GM12875 (cell line): ENCODE measurements around the gene AK4.

ENCODE experiments used
- H3K4me3 ChIP-seq: one replicate; pipeline ENCODE4 v1.5.1; 2011; ENCODE audit warnings: low read depth, low read length, control low read depth
- TF ChIP-seq, protein P1 (sequence below): IDR thresholded peaks from 2 replicates; pipeline ENCODE4 v1.5.1; 2011; ENCODE audit warnings: low read depth, mild to moderate bottlenecking, control low read depth, inconsistent platforms, low read length, moderate library complexity, borderline replicate concordance; ENCODE audit not compliant: insufficient read depth

AK4 gene

DNA sequence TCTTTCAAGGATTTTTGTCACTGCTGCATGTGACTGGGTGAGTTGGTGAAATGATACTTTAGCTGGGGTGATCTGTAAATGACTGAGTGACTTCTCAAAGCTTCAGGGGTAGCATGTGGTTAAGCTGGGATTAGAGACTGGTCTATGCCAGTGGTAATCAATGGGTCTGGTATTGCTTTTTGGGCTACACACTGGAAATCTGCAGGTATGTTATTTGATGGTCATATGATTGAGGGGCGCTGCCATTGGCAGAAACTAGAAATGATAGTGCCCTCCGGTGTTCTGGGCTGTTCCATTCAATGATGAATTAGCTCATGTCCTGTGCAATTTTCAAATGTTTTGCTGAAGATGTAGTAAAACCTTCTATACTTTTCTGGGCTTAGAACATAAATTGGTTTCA, 121.6 kb downstream of the AK4 start:
- TF ChIP-seq, protein P1, sequence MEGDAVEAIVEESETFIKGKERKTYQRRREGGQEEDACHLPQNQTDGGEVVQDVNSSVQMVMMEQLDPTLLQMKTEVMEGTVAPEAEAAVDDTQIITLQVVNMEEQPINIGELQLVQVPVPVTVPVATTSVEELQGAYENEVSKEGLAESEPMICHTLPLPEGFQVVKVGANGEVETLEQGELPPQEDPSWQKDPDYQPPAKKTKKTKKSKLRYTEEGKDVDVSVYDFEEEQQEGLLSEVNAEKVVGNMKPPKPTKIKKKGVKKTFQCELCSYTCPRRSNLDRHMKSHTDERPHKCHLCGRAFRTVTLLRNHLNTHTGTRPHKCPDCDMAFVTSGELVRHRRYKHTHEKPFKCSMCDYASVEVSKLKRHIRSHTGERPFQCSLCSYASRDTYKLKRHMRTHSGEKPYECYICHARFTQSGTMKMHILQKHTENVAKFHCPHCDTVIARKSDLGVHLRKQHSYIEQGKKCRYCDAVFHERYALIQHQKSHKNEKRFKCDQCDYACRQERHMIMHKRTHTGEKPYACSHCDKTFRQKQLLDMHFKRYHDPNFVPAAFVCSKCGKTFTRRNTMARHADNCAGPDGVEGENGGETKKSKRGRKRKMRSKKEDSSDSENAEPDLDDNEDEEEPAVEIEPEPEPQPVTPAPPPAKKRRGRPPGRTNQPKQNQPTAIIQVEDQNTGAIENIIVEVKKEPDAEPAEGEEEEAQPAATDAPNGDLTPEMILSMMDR = no peak
- H3K4me3 ChIP-seq = no peak overlapping the region

DNA sequence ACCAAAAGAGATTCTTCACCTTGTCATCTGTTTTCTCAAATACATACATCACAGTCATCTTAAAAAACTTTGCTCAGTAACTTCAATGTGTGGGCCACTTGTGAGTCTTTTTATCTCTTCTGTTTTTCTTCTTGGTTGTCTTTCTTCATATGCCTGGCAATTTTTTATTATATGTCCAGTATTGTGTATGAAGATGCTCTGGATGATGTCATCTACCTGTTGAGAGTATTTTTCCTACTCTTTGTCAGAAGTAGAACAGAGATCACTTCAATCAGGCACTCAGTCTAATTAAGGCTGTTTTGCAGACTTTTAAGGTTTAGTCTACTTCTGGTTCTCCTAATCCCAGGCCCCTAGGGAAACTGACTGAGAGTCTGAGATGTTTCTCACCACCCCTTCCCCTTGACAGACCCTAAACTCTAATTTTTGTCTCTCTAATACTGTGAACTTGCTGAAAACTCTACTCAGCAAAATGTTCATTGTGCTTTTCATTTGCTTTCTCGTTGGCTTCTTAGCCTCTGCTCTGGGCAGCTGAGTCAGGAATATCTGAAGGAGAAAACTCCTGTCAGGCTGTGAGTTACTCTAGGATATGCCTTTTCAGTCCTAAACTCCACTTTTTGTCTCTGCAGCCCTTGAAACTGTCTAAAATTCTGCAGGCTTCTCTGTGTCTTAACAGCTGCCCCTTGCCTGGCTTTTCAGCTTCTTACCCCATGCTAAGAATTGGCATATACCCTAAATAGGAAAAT, 128.4 kb downstream of the AK4 start:
- TF ChIP-seq, protein P1 = no peak
- H3K4me3 ChIP-seq = no peak overlapping the region

DNA sequence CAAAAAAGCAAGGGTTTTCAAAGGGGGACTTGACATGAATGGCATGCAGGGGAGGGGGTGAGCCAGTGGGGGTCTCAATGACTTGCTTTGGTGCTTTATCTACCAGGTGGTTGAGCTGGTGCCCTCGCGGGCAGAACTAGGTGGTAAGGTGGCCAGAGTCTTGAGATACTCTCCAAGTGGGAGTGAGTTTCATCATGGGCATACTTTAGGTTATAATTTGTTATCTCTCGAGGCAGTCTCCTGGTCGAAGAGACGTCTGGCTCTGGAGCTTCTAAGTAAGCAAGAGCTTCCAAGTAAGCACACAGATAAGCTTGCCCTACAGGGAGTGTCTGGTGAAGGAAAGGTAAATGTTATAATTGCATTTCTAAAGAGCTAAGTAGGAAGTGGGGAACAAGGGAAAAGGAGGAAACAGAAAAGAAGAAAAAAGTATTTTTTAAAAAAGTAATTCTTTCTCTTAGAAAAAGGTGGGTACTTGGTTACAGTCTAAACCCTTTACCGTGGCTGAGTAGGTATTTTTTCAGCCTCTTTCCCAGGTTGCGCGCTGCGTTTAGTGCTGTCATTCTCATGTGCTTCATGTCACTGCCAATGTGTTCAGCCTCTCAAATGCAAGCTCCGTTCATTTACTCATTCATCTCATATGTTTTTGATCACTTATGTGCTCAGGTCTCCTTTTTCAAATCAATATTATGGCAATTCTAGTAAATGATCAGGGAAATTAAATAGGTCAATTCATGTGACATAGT, 129.8 kb downstream of the AK4 start:
- H3K4me3 ChIP-seq = no peak overlapping the region
- TF ChIP-seq, protein P1 = no peak

DNA sequence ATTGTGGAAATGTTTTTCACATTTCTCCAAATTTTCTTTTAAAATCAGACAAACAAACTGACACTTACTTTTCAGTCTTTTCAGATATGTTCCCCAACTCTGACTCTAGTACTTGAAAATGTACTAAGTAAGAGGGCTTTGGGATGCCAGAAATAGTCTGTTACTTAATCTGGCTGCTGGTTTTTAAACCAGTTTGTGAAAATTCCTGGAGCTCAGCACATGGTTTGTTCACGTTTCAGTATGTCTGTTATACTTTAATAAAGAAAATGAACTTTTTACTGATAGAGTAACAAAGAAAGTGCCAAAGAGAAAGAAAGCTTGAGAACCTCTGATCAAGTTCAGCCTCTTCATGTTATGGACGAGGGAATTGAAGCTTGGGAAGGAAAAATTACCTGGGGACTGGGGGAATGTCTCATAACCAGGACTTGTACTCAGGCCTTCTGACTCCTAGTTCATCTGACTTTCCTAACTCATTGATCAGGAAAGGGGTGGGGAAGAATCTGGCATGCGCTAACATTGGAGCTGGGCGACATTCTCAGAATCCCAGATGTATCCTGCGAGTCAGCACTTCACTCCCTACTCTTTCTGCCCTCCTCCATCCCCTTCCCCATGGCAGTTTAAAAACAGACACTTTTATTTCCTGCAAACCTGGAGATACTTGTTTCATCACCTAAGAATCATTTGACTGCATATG, 130.5 kb downstream of the AK4 start:
- no peak overlapping the region for H3K4me3 ChIP-seq
- TF ChIP-seq, protein P1 = no peak

DNA sequence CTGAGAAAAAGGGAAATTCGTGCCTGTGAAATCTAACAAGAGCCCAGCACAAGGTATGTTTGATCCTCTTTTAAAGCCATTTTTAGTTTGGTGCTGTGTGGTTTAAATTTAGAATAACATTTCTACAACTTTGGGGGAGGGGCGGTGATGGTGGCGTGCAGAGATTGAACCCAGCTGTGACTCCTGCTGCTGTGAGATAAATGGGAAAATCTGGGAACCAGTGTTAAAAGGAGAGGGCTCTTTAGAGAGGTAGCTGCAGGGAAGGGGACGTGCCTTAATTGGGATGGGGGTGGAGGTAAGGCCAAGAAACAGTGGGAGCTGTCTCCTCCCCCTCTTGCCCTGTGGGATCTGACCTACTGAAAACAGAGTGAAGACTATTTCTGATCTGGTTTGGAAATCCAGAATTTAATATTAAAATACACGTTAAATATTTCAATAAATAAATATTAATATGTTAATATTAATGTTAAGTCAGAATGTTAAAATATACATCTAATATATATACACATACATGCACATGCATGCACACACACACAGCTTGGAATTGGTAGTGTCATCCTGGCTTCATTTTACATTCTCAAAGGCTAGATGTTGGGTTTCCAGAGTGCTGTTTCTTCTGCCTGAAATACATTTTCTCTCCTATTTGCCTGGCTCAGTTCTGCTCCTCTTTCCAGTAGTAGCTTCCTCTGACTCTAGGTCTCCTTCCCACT, 131.2 kb downstream of the AK4 start:
- TF ChIP-seq, protein P1 = no peak
- no peak overlapping the region for H3K4me3 ChIP-seq
